ENCODE measurements around the gene ENAM.

ENAM gene

GRCh38 chr4:70667740-70668535, 39.4 kb downstream of the ENAM start:
- TF ChIP-seq, protein P1, sequence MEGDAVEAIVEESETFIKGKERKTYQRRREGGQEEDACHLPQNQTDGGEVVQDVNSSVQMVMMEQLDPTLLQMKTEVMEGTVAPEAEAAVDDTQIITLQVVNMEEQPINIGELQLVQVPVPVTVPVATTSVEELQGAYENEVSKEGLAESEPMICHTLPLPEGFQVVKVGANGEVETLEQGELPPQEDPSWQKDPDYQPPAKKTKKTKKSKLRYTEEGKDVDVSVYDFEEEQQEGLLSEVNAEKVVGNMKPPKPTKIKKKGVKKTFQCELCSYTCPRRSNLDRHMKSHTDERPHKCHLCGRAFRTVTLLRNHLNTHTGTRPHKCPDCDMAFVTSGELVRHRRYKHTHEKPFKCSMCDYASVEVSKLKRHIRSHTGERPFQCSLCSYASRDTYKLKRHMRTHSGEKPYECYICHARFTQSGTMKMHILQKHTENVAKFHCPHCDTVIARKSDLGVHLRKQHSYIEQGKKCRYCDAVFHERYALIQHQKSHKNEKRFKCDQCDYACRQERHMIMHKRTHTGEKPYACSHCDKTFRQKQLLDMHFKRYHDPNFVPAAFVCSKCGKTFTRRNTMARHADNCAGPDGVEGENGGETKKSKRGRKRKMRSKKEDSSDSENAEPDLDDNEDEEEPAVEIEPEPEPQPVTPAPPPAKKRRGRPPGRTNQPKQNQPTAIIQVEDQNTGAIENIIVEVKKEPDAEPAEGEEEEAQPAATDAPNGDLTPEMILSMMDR (IDR thresholded peaks at IDR 0.05; ENCODE audit: low read depth, low read length), result no peak
- H3K4me3 ChIP-seq (ENCODE audit: low read depth, low read length), result no peak overlapping the region

DNA sequence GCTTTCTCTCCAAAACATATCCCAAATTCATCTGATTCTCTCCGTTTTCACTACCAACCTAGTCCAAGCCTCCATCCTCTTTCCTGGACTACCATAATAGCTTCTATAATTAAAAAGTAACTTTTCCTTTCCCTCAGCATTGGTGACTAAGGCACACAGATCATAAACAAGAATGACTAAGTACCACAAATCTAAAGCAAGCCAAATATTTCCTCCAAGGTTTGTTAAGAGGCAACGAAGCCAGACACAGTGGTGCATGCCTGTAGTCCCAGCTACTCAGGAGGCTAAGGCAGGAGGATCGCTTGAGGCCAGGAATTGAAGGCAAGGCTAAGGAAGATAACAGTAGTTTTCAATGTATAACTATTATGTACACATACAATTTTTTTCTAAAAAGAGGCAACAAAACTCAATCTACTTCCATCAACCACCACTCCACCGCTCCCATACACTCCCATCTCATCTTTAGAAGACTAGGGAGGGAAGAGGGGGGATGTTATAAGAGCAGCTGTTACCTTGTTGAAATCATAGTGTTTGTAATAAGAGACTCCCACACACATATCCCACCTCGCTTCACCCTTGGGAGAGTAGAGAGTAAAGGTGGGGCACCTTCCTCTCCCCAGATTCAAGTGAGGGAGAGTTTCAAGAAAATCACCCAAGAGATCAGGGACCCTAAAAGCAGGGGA, 41.9 kb downstream of the ENAM start:
- TF ChIP-seq, protein P1 (IDR thresholded peaks at IDR 0.05; ENCODE audit: low read depth, low read length), result no peak
- no peak overlapping the region for H3K4me3 ChIP-seq (ENCODE audit: low read depth, low read length)

DNA sequence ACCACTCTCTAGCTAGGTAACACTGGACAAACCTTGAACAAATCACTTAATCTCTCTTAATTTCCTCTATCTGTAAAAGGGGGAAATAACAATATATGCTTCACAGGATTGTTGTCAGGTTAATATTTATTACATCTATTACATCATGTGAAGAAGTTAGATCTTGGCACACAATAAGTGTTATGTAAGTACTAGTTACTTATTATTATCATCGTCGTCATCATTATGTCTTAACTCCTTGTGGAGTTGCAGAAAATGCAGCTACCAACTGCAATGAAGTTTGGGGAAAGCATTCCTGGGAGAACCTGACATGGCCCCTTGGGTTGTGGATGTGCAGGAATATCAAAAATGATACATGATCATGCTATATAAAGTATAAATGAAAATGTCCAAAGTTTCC, 42.5 kb downstream of the ENAM start:
- no peak overlapping the region for H3K4me3 ChIP-seq (ENCODE audit: low read depth, low read length)
- TF ChIP-seq, protein P1 (IDR thresholded peaks at IDR 0.05; ENCODE audit: low read depth, low read length), result no peak

DNA sequence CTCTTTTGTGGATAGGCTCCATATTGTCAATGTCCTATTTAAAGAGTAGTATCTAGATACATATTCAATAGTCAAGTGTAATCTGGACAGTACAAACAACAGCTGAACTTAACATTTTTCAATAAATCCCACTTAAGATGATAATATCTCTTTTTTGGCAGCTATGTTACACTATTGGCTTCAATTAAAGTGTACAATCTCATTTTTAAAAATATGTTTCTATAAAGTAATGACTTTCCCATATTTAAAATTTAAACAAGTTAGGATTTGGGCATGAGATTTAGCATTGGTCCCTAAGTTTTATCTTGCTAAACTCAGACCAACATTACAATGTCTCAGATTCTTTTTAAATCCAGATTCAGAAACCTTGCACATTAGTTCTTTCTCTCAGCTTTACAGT, 45.6 kb downstream of the ENAM start:
- TF ChIP-seq, protein P1 (IDR thresholded peaks at IDR 0.05; ENCODE audit: low read depth, low read length), result no peak
- H3K4me3 ChIP-seq (ENCODE audit: low read depth, low read length), result no peak overlapping the region

DNA sequence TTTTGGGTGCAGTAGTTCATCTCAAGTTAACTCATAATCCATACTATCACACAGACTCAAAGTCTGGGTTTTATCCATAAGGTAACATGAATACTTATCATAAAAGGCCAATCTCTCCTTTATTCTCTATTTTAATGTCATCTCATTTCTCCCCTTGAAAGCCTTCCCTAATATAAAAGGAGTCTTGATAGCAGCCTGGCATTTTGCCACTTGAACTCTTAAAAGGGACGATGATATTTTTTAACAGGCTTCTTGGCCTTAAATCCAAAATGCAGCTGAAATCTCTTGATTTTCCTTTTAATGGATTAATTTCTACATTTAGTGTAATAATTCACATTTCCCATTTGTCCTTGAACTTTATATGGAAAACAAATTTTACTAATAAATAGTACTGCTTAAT, 46.2 kb downstream of the ENAM start:
- H3K4me3 ChIP-seq (ENCODE audit: low read depth, low read length), result no peak overlapping the region
- TF ChIP-seq, protein P1 (IDR thresholded peaks at IDR 0.05; ENCODE audit: low read depth, low read length), result no peak

GRCh38 chr4:70676554-70677090, 48.1 kb downstream of the ENAM start:
- H3K4me3 ChIP-seq (ENCODE audit: low read depth, low read length), result no peak overlapping the region
- TF ChIP-seq, protein P1 (IDR thresholded peaks at IDR 0.05; ENCODE audit: low read depth, low read length), result no peak
